ENCODE results near the gene FOXK2.
A peak's percentile ranks its signal among the peaks of the same experiment; 100 is the strongest.
"Not testable (repeated sequence)": the region's sequence is repeated elsewhere in the genome, so short reads cannot be mapped to it uniquely, and the experiment has no call there.

The FOXK2 gene

DNA sequence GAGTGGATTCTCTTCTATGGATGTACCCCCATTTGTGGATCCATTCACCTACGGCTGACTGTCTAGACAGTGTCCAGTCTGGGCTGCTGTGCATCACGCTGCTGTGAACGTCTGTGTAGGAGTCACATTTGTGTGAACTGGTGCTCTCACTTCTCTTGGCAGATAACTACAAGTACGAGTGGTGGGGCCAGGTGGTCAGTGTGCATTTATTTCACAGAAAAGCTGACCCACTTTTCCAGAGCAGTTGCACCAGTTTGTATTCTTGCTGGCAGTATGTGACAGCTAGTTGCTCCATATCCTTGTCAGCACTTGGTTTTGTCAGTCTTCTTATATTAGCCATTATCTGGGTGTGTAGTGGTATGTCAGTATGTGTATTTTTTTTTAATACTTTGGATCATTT is 28.4 kb downstream of the FOXK2 start:
- no peak for TF ChIP-seq CTCF (IDR thresholded peaks at IDR 0.05)
- DNase-seq (ENCODE audit: low spot score), result no peak
- Histone ChIP-seq H3K27ac (no peak overlapping the region), H3K4me3 (no peak overlapping the region)

DNA sequence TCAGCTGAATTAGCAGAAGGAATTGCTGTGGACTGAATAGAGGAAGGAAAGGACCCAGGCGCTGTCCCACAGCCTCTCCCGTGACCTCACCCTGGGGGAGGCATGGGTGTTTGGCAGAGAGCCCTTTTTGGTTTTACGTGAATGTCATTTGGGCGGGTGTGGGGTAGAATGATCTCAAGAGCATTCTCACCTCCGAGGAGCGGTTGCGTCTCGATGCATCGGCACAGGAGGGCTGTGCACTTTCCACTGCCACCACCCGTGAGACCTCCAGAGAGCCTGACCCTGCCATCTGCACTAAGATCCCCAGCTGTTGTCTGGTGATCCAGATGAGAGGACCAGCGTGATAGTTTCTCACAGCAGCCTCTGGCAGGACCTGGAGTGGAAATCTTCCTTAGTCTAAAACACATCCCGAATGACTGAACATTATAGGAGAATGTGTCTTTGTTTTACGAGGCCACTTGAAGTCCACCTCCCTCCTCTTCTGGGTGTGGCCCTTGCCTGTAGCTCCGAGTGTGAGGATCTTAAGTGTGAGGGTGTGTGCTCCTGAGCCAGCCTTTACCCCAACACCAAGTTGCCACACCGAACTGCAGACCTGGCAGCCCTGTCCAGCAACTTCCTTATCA is 29.3 kb downstream of the FOXK2 start:
- no peak for DNase-seq (ENCODE audit: low spot score)
- H3K27ac ChIP-seq, result no peak overlapping the region

DNA sequence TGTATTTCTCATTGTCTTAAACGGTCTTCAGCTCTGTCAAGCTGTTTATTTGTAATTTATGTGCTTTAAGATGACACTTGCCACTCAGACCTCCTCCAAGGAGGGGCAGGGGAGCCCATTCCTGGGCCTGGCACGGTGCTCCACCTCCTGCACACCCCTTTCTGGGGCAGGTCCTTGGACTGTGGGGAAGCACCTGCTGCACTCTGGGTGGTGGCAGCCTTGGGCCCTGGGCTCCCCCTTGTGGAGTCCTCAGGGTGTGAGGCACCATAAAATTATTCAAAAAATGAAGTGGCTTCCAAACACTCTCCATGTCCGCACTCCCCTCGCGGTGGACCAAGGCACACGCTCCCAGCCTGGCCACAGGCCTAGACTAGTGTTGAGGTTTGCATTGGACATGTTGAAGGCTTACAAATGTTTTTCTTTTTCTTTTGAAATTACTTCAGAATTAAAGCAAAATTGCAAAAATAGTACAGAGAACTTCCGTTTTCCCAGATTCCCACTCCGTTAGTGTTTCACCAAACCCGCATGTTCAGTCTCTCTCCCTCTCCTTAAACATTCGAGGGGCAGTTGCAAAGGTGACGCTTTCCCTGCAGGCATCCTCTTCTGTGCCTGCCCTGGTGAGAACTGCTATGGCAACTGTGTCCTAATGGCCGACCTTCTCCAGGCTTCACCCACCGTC is 32.4 kb downstream of the FOXK2 start:
- TF ChIP-seq CTCF (IDR thresholded peaks at IDR 0.05), result peak; percentile 70
- peak; percentile 86 for DNase-seq (ENCODE audit: low spot score)
- Histone ChIP-seq H3K4me3 (no peak overlapping the region), H3K27ac (peak overlapping the region; percentile 61 to 73)

More for the DNA sequence above, 29.3 kb downstream of the FOXK2 start:
- TF ChIP-seq CTCF (IDR thresholded peaks at IDR 0.05), result no peak
- H3K4me3 ChIP-seq, result no peak overlapping the region

DNA sequence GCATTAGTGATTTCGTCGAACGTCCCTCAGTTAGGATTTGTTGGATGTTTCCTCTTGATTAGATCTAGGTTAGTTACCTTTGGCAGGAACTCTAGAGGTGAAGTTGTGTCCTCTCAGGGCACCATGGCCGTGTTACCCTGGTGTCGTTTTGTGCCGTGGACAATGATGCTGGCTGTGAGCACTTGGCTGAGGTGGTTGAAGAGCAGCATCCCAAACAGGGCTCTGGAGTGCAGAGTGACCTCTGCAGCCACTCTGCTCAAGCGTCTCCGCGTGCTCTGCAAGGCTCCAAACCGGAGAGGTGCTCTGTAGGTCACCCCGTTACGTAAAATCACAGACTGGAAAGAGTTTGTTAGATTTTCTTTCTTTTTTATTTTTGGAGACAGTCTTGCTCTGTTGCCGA is 33.0 kb downstream of the FOXK2 start:
- peak overlapping the region; percentile 61 to 73 for H3K27ac ChIP-seq
- no peak for DNase-seq (ENCODE audit: low spot score)
- H3K4me3 ChIP-seq, result no peak overlapping the region
- TF ChIP-seq CTCF (IDR thresholded peaks at IDR 0.05), result no peak

DNA sequence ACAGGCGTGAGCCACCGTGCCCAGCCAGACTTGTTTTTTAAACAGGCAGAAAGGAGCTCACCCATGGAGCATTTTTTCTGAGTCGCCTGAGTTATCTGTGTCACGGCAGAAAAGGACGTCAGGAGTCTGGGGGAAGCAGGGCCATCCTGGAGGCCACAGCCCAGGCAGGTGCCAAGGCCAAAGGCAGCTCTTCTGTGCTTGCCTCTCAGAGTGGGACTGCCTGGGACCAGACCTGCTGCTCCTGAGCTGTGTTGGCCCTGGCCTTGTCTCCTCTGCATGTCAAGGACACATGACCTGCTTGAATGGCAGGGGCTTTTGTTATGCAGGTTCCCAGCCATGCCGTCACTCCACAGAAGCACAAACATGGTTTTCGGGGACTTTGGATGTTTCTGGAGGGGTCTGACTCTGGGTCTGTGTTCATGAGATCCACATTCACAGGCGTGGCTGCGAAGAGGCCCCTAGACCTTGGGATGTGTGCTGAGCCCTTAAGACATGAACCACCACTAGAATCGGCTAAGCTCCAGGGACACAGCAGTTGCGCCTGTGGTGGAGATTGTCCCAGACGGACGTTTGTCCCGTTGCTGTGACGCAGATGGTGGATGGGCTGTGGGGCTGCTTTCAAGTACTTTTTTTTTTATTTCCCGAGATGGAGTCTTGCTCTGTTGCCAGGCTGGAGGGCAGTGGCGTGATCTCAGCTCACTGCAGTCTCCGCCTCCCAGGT is 33.8 kb downstream of the FOXK2 start:
- H3K27ac ChIP-seq, result peak overlapping the region; percentile 73 to 74
- DNase-seq (ENCODE audit: low spot score), result no peak
- H3K4me3 ChIP-seq, result no peak overlapping the region
- no peak for TF ChIP-seq CTCF (IDR thresholded peaks at IDR 0.05)

- H3K4me3 ChIP-seq; DNase-seq (ENCODE audit: low spot score); H3K27ac ChIP-seq: not testable (repeated sequence)
Measured at GRCh38 chr17:82557510-82557909, 38.0 kb downstream of the FOXK2 start.

DNA sequence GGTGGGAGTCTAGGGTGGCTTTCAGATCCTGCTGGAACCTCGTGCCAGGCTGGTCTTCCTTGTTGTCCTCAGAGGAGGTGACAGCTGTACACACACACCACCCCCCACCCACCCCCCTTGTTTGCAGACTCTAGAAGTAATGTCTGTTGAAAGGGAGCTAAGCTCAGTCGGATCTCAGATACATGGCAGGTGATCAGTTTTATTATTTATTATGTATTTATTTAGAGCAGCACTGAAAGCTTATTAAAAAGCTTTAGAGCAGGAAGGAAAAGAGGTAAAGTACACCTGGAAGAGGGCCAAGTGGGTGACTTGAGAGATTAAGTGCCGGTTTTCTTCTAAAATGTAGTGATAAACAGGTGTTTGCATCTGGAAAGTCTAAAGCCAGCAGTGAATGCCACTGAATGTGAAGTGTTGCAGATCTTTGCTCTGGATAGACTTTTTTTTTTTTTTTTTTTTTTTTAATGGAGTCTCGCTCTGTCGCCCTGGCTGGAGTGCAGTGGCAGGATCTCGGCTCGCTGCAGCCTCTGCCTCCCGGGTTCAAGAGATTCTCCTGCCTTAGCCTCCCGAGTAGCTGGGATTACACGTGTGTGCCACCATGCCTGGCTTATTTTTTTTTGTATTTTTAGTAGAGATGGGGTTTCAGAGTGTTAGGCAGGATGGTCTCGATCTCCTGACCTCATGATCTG is 40.2 kb downstream of the FOXK2 start:
- DNase-seq (ENCODE audit: low spot score), result no peak
- H3K27ac ChIP-seq, result no peak overlapping the region
- TF ChIP-seq CTCF (IDR thresholded peaks at IDR 0.05), result no peak
- no peak overlapping the region for H3K4me3 ChIP-seq
